PC-9 (cell line): ENCODE measurements around the gene ATAD3A. TPM values are rescaled to one million over a fixed set of nuclear protein-coding genes. Genes with fewer than 3 reads are reported as not detected.
"Not testable (repeated sequence)": the region's sequence is repeated elsewhere in the genome, so short reads cannot be mapped to it uniquely, and the experiment has no call there.

Experiments
- Bru-seq: library from RNA; stranded (reverse); fragments of 400-500 nt; gene quantifications from one replicate; lab custom pipeline; 2021; lab: Mats Ljungman, UMichigan
- BruChase-seq, 2 experiments: library from RNA; stranded (reverse); fragments of 400-500 nt; gene quantifications; one replicate each; lab custom pipeline; 2021; lab: Mats Ljungman, UMichigan
- BruUV-seq: library from RNA; stranded (reverse); fragments of 400-500 nt; replicated peaks from 2 replicates; lab custom pipeline; 2021; lab: Mats Ljungman, UMichigan
- CTCF ChIA-PET: fragments of 300-600 bp; sonication (Branson Sonifier 250); formaldehyde crosslinking; loops from one replicate; lab custom pipeline; 2022; ENCODE audit warnings: antibody characterized with exemption; lab: Charles Lee
- POLR2A ChIA-PET: fragments of 300-600 bp; sonication (Branson Sonifier 250); formaldehyde crosslinking; loops from one replicate; lab custom pipeline; 2022; ENCODE audit warnings: antibody characterized with exemption; ENCODE audit not compliant: unreplicated experiment; lab: Charles Lee
- DNase-seq, 2 experiments: peaks; one replicate each; pipeline versions ENCODE4 v3.0.0 to v3.0.0-alpha.2; 2015 to 2022; ENCODE audit warnings: mixed read lengths in 1 of 2
- H2AFZ ChIP-seq: fragments of 200-600 bp; sonication (generic); 2 replicates; pipeline ENCODE4 v1.8.1; 2017; ENCODE audit warnings: antibody characterized with exemption
- H3F3A ChIP-seq: fragments of 200-600 bp; sonication (generic); 2 replicates; pipeline ENCODE4 v1.8.1; 2017; ENCODE audit warnings: antibody characterized with exemption, mild to moderate bottlenecking, low read depth; ENCODE audit not compliant: insufficient read depth
- H3K27ac ChIP-seq: fragments of 200-600 bp; sonication (generic); 2 replicates; pipeline ENCODE4 v1.6.1; 2016; ENCODE audit warnings: mixed run types
- H3K27me3 ChIP-seq: fragments of 200-600 bp; sonication (generic); 2 replicates; pipeline ENCODE4 v1.6.1; 2016; ENCODE audit warnings: low read depth, mixed run types; ENCODE audit not compliant: insufficient read depth
- H3K36me3 ChIP-seq: fragments of 200-600 bp; sonication (generic); 2 replicates; pipeline ENCODE4 v1.6.1; 2016; ENCODE audit warnings: low read depth, mixed run types
- H3K4me1 ChIP-seq: fragments of 200-600 bp; sonication (generic); replicated peaks from 2 replicates; pipeline ENCODE4 v1.6.1; 2016; ENCODE audit warnings: mixed run types; ENCODE audit not compliant: insufficient read depth
- H3K4me2 ChIP-seq: fragments of 200-600 bp; sonication (generic); 2 replicates; pipeline ENCODE4 v1.6.1; 2017; ENCODE audit warnings: mixed run types
- H3K4me3 ChIP-seq: fragments of 200-600 bp; sonication (generic); 2 replicates; pipeline ENCODE4 v1.6.1; 2016; ENCODE audit warnings: mixed run types
- H3K79me2 ChIP-seq: fragments of 200-600 bp; sonication (generic); 2 replicates; pipeline ENCODE4 v1.6.1; 2017; ENCODE audit warnings: low read depth, mixed run types
- H3K9me2 ChIP-seq: fragments of 200-600 bp; sonication (generic); 2 replicates; pipeline ENCODE4 v1.8.1; 2017; ENCODE audit warnings: mild to moderate bottlenecking; ENCODE audit not compliant: insufficient read depth
- H3K9me3 ChIP-seq: fragments of 200-600 bp; sonication (generic); 2 replicates; pipeline ENCODE4 v1.8.1; 2016; ENCODE audit warnings: low read depth; ENCODE audit not compliant: insufficient read depth
- H4K20me1 ChIP-seq: fragments of 200-600 bp; sonication (generic); 2 replicates; pipeline ENCODE4 v1.8.1; 2017; ENCODE audit not compliant: insufficient read depth
- CTCF ChIP-seq: fragments of 200-600 bp; sonication (generic); conservative IDR thresholded peaks from 2 replicates; pipeline ENCODE4 v1.6.1; 2017; ENCODE audit warnings: mixed run types, antibody characterized with exemption, mild to moderate bottlenecking, moderate library complexity
- EZH2 ChIP-seq: fragments of 200-600 bp; sonication (generic); IDR thresholded peaks from 2 replicates; pipeline ENCODE4 v1.8.0; 2017; ENCODE audit warnings: antibody characterized with exemption, low read depth
- intact Hi-C: fragments of 100-400 bp; cut with micrococcal nuclease; formaldehyde crosslinking; loops from one replicate; pipeline ENCODE4 v1.10.0; 2022; ENCODE audit not compliant: unreplicated experiment
- long read RNA-seq: library from polyadenylated mRNA; stranded (forward); transcript quantifications from one replicate; pipeline ENCODE4 v2.0.0, GENCODE V29; 2022
- total RNA-seq: library from RNA; stranded (reverse); gene quantifications from 2 replicates; pipeline ENCODE4 v1.2.3, GENCODE V29; 2021

Gene ATAD3A
- total RNA-seq = 36.6 and 43.6 TPM in 2 replicates
- Bru-seq, nascent RNA = percentile 57 among the genes with signal in this experiment
- percentile 63 among the genes with signal in this experiment for BruChase-seq, experiment 1, labeled RNA remaining after a 2-hour chase
- percentile 76 among the genes with signal in this experiment for BruChase-seq, experiment 2, labeled RNA remaining after a 6-hour chase
- long read RNA-seq, transcript ATAD3A-203 (16 exons, 2,492 nt) = major isoform, 13 of 36 reads
- long read RNA-seq, partial matches to known transcripts = 7 of 36 reads
- long read RNA-seq, other reads (novel, unspliced or antisense) = 12 of 36 reads

- POLR2A ChIA-PET = interaction anchor here (0.7 kb wide), 1 partner anchor 14 kb away, joined by 4 read pairs; no protein-coding TSS in a partner anchor
- no peaks in the 10 kb centered on the region for H3K27me3 ChIP-seq
- CTCF ChIA-PET = interaction anchor here (0.6 kb wide), 1 partner anchor 221 kb away, joined by 4 read pairs; no protein-coding TSS in a partner anchor
- no peaks in the 10 kb centered on the region for H4K20me1 ChIP-seq
- no peaks in the 10 kb centered on the region for H3K9me3 ChIP-seq
- peak within 1 kb of the TSS; percentile 85 for H3K4me2 ChIP-seq
- peak; percentile 89 to 96 for DNase-seq
- H3F3A ChIP-seq = peaks cover 4% of the 10 kb centered on the region; the same call in 1 of the 2 replicates
- peak within 1 kb of the TSS; percentile 85 for H3K4me3 ChIP-seq
- intact Hi-C loops = loop anchor here (5.0 kb wide), 1 partner anchor 396 kb away; no protein-coding TSS in a partner anchor
- peaks cover 6% of the 10 kb centered on the region for H3K4me1 ChIP-seq
- 0 out of 2 replicates have a peak, but pooled peaks cover 3% of the 10 kb centered on the region for H3K36me3 ChIP-seq
- no peaks in the 10 kb centered on the region for H3K9me2 ChIP-seq
- TF ChIP-seq EZH2 (no peak), CTCF (no peak)
- peak within 1 kb of the TSS; percentile 82 for H2AFZ ChIP-seq
- BruUV-seq = no TSS peak
- peaks cover 34% of the 10 kb centered on the region for H3K79me2 ChIP-seq
- H3K27ac ChIP-seq = peak within 1 kb of the TSS; percentile 76
Measured at GRCh38 chr1:1511533-1512285, at the start of gene ATAD3A. ATAD3A (plus strand) TSS chr1:1512162; CDS start chr1:1512269, 107 bp downstream.

- Histone ChIP-seq H3K9me3 (no peaks in the 10 kb centered on the region), H3K4me3 (no peak overlapping the region), H3K79me2 (no peaks in the 10 kb centered on the region), H4K20me1 (no peaks in the 10 kb centered on the region), H3K27me3 (no peaks in the 10 kb centered on the region), H3K4me2 (no peak overlapping the region), H3K27ac (no peak overlapping the region), H3K36me3 (no peaks in the 10 kb centered on the region), H2AFZ (no peak overlapping the region), H3K4me1 (no peaks in the 10 kb centered on the region), H3K9me2 (no peaks in the 10 kb centered on the region), H3F3A (no peaks in the 10 kb centered on the region; the same call in 1 of the 2 replicates)
- intact Hi-C loops = loop anchor here (1.0 kb wide), 1 partner anchor 9 kb away; the partner anchor contains the start of gene ATAD3B
- CTCF ChIA-PET = interaction anchor here (0.5 kb wide), 1 partner anchor 19 kb away, joined by 4 read pairs; no protein-coding TSS in a partner anchor
- no peak for TF ChIP-seq EZH2
- no peak for TF ChIP-seq CTCF
- peak in 1 of 2 experiments; percentile 76 for DNase-seq
- no TSS peak for BruUV-seq
- POLR2A ChIA-PET = no interaction called here
Measured at GRCh38 chr1:1462318-1462966, 49.5 kb upstream of the ATAD3A start.

GRCh38 chr1:1463312-1463711 lies 48.6 kb upstream of the ATAD3A start:
- Histone ChIP-seq H3K4me1 (no peaks in the 10 kb centered on the region), H3K4me3 (no peak overlapping the region), H3K27me3 (no peaks in the 10 kb centered on the region), H4K20me1 (no peaks in the 10 kb centered on the region), H3K9me3 (no peaks in the 10 kb centered on the region), H3K36me3 (no peaks in the 10 kb centered on the region), H3K4me2 (no peak overlapping the region), H3K9me2 (no peaks in the 10 kb centered on the region), H3K27ac (no peak overlapping the region), H3K79me2 (no peaks in the 10 kb centered on the region), H3F3A (no peaks in the 10 kb centered on the region; the same call in 1 of the 2 replicates), H2AFZ (no peak overlapping the region)
- ChIA-PET CTCF (no interaction called here), POLR2A (no interaction called here)
- TF ChIP-seq EZH2 (no peak), CTCF (no peak)
- no TSS peak for BruUV-seq
- intact Hi-C loops = no loop called here
- DNase-seq = no peak

- BruUV-seq, DNase-seq, H2AFZ ChIP-seq, CTCF ChIA-PET, intact Hi-C loops, H3K4me2 ChIP-seq, H3K36me3 ChIP-seq, H3K4me3 ChIP-seq, H3K27me3 ChIP-seq, H3K9me2 ChIP-seq, H4K20me1 ChIP-seq, H3K27ac ChIP-seq, H3K9me3 ChIP-seq: not testable (repeated sequence)
- Histone ChIP-seq H3K4me1 (peaks cover 10% of the 10 kb centered on the region; the same call in 1 of the 2 replicates), H3F3A (peaks cover 16% of the 10 kb centered on the region), H3K79me2 (peaks cover 10% of the 10 kb centered on the region)
- POLR2A ChIA-PET = interaction anchor here (0.6 kb wide), 1 partner anchor 27 kb away, joined by 10 read pairs; no protein-coding TSS in a partner anchor
Measured at GRCh38 chr1:1468196-1468985, 43.6 kb upstream of the ATAD3A start.
